Nucleus accumbens (tissue), 56 donors: ENCODE results near the gene LUZP1.

Experiments used
- DNase-seq, 56 donors: peaks; one replicate each; lab custom pipeline; 2025; lab: John Stamatoyannopoulos, UW

The LUZP1 gene

GRCh38 chr1:23159963-23160877, 8.4 kb downstream of the LUZP1 start:
- DNase-seq = no peak

- no peak for DNase-seq
Measured at GRCh38 chr1:23156940-23157339, 11.7 kb downstream of the LUZP1 start.

GRCh38 chr1:23152966-23153684, 15.5 kb downstream of the LUZP1 start:
- DNase-seq = no peak

GRCh38 chr1:23150742-23151141, 17.9 kb downstream of the LUZP1 start:
- no peak for DNase-seq

- no peak for DNase-seq
Measured at GRCh38 chr1:23150125-23150524, 18.5 kb downstream of the LUZP1 start.

- no peak for DNase-seq
Measured at GRCh38 chr1:23149114-23149513, 19.5 kb downstream of the LUZP1 start.

- no peak for DNase-seq
Measured at GRCh38 chr1:23148084-23148483, 20.6 kb downstream of the LUZP1 start.

GRCh38 chr1:23140940-23141596, 27.6 kb downstream of the LUZP1 start:
- no peak for DNase-seq

- DNase-seq = no peak
Measured at GRCh38 chr1:23135268-23135667, 33.4 kb downstream of the LUZP1 start.

GRCh38 chr1:23134055-23134454, 34.6 kb downstream of the LUZP1 start:
- no peak for DNase-seq

GRCh38 chr1:23133587-23133986, 35.1 kb downstream of the LUZP1 start:
- no peak for DNase-seq

- DNase-seq = no peak
Measured at GRCh38 chr1:23132033-23132432, 36.6 kb downstream of the LUZP1 start.

GRCh38 chr1:23129846-23130245, 38.8 kb downstream of the LUZP1 start:
- no peak for DNase-seq

GRCh38 chr1:23126801-23127200, 41.9 kb downstream of the LUZP1 start:
- DNase-seq = no peak

GRCh38 chr1:23126200-23126599, 42.5 kb downstream of the LUZP1 start:
- DNase-seq = no peak

- DNase-seq = no peak
Measured at GRCh38 chr1:23125489-23125888, 43.2 kb downstream of the LUZP1 start.

GRCh38 chr1:23124259-23125026, 44.2 kb downstream of the LUZP1 start:
- no peak for DNase-seq

- no peak for DNase-seq
Measured at GRCh38 chr1:23123528-23123927, 45.1 kb downstream of the LUZP1 start.

- no peak for DNase-seq
Measured at GRCh38 chr1:23122796-23123195, 45.9 kb downstream of the LUZP1 start.

- DNase-seq = no peak
Measured at GRCh38 chr1:23122023-23122748, 46.5 kb downstream of the LUZP1 start.
